GM13976 (cell line): ENCODE results near the gene KIF26A.

Experiments
- DNase-seq: peaks from one replicate; pipeline ENCODE4 v3.0.0; 2012; ENCODE audit warnings: low spot score
- in situ Hi-C: fragments of 300-500 bp; cut with MboI; formaldehyde crosslinking; loops from one replicate; pipeline ENCODE4 v1.12.0; 2022; ENCODE audit warnings: low sequenced_read_pairs, mixed read lengths, inconsistent platforms; ENCODE audit not compliant: unreplicated experiment
- TF ChIP-seq, protein P1 (sequence below): IDR thresholded peaks from 2 replicates; pipeline ENCODE4 v1.5.1; 2012; ENCODE audit warnings: borderline replicate concordance, mild to moderate bottlenecking; ENCODE audit not compliant: insufficient read depth; ENCODE audit errors: extremely low read depth, missing control alignments, control extremely low read depth

KIF26A gene

GRCh38 chr14:104149278-104149595, 10.8 kb downstream of the KIF26A start:
- in situ Hi-C loops: no loop called here
- TF ChIP-seq, protein P1, sequence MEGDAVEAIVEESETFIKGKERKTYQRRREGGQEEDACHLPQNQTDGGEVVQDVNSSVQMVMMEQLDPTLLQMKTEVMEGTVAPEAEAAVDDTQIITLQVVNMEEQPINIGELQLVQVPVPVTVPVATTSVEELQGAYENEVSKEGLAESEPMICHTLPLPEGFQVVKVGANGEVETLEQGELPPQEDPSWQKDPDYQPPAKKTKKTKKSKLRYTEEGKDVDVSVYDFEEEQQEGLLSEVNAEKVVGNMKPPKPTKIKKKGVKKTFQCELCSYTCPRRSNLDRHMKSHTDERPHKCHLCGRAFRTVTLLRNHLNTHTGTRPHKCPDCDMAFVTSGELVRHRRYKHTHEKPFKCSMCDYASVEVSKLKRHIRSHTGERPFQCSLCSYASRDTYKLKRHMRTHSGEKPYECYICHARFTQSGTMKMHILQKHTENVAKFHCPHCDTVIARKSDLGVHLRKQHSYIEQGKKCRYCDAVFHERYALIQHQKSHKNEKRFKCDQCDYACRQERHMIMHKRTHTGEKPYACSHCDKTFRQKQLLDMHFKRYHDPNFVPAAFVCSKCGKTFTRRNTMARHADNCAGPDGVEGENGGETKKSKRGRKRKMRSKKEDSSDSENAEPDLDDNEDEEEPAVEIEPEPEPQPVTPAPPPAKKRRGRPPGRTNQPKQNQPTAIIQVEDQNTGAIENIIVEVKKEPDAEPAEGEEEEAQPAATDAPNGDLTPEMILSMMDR: no peak
- no peak for DNase-seq

DNA sequence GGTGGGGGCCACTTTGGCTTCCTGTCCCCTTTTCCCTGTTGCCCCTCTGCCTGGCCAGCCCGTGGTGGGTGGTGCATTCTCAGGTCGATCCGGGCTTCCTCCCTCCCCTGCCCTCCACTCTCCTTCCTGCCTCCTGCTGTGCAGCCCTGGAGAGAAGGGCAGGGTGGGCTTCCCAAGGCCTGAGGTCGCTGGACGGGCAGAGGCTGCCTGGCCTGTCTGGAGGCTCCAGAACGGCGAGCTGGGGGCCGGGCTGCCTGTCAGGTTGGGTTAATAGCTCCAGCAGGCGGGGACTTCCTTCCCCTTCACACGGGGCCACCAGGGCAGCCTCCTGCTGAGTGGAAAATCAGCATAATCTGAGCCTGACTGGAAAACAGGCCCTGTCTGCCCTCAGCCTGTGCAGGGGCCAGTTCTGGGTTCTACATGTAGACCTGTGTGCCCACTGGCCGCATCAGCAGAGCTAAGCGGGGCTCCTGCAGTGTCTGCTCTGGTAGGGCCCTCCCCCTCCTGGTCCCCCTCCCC, 11.3 kb downstream of the KIF26A start:
- in situ Hi-C loops: no loop called here
- DNase-seq: no peak
- TF ChIP-seq, protein P1: no peak

DNA sequence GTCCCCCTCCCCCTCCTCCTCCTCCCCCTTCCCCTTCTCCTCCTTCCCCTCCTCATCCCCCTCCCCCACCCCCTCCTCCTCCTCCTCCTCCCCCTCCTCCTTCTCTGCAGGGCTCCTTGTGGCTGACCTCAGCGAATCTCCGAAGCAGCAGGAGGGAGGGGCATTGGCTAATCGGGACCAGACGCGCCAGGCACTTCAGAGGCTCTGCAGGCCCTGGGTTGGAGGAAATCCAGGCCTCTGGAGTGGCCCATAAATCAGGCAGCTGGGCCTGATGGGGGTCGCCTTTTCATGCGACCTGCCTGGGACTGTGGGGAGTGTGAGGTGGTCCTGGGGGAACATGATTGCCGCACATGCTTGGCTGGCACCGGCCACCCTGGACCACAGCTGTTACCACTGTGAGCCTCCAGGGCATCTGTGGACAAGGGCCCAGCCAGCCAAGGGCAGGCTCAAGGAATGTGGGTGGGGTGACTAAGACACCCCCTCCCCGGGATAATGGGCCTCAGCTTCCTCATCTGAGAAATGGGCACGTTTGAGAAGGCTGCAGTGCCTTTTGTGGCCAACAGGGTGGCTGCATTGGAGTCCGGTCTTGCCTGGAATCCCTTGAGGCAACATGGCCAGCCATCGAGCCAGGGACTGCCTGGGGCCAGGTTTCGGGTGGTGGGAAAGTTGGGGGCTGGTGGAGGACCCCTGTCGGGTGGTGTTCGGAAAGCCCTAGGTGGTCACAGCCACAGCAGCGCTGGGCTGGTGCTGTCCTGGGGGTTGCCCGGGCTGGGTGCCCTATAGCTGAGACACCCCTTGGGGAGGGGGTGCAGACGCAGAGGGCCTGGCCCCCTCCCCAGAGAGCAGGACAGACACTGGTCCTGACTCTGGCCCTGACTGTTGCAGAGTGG, 12.0 kb downstream of the KIF26A start:
- no peak for DNase-seq
- in situ Hi-C loops: no loop called here
- TF ChIP-seq, protein P1: no peak

DNA sequence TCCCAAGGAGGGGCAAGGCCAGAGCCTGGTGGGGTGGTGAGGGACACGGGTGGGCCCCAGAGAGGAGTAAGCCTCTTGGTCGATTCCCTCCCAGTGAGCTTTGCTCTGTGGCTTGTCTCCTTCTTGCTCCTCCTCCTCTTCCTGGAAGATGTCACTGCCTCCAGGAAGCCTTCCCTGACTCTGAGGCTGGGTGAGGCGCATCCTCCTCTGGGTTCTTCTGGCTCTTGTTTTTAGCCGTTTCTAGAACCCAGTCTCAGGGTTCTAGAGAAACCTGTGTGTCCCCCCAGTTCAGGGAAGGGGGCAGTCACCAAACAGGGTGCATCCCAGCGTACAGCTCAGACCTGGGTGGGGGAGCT, 12.6 kb downstream of the KIF26A start:
- in situ Hi-C loops: no loop called here
- TF ChIP-seq, protein P1: no peak
- DNase-seq: no peak

GRCh38 chr14:104151566-104152245, 13.3 kb downstream of the KIF26A start:
- in situ Hi-C loops: no loop called here
- TF ChIP-seq, protein P1: no peak
- no peak for DNase-seq

DNA sequence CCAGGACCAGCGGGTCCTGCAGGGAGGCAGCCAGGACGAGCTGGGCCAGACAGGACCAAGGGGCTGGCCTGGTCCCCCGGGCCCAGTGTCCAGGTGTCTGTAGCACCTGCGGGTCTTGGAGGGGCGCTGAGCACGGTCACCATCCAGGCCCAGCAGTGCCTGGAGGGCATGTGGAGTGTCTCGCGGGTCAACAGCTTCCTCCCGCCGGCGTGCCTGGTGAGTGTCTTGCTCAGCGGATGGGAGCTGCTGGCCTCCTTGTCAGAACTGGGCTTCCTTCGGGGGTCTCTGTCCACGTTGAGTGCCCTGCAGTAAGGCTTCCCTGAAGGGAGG, 13.8 kb downstream of the KIF26A start:
- TF ChIP-seq, protein P1: no peak
- no peak for DNase-seq
- in situ Hi-C loops: no loop called here
